Measurements from ENCODE around the gene DENND2C.
"Not testable (repeated sequence)": the region's sequence is repeated elsewhere in the genome, so short reads cannot be mapped to it uniquely, and the experiment has no call there.

DENND2C gene

GRCh38 chr1:114609026-114609425, 60.8 kb downstream of the DENND2C start:
- DNase-seq (ENCODE audit: low read depth in 3 of 3): no peak

- no peak for DNase-seq (ENCODE audit: low read depth in 3 of 3)
Observed at GRCh38 chr1:114607223-114607622, 62.6 kb downstream of the DENND2C start.

GRCh38 chr1:114597949-114598348, 71.9 kb downstream of the DENND2C start:
- DNase-seq (ENCODE audit: low read depth in 3 of 3): no peak

- no peak for DNase-seq (ENCODE audit: low read depth in 3 of 3)
Observed at GRCh38 chr1:114595602-114596001, 74.2 kb downstream of the DENND2C start.

GRCh38 chr1:114594046-114594445, 75.8 kb downstream of the DENND2C start:
- no peak for DNase-seq (ENCODE audit: low read depth in 3 of 3)

- DNase-seq (ENCODE audit: low read depth in 3 of 3): no peak
Observed at GRCh38 chr1:114589122-114589521, 80.7 kb downstream of the DENND2C start.

GRCh38 chr1:114588196-114588689, 81.6 kb downstream of the DENND2C start:
- no peak for DNase-seq (ENCODE audit: low read depth in 3 of 3)

- DNase-seq (ENCODE audit: low read depth in 3 of 3): no peak
Observed at GRCh38 chr1:114587203-114587991, 82.5 kb downstream of the DENND2C start.

GRCh38 chr1:114586513-114587047, 83.3 kb downstream of the DENND2C start:
- no peak for DNase-seq (ENCODE audit: low read depth in 3 of 3)

GRCh38 chr1:114585231-114585630, 84.6 kb downstream of the DENND2C start:
- no peak for DNase-seq (ENCODE audit: low read depth in 3 of 3)

- DNase-seq (ENCODE audit: low read depth in 3 of 3): peak; percentile 75 to 92 (median 88)
Observed at GRCh38 chr1:114581335-114582287, 88.2 kb downstream of the DENND2C start, which contains the start of gene BCAS2. Gene BCAS2, minus strand, starts transcription at chr1:114581615. Its CDS starts 24 bp downstream, at chr1:114581591.

- DNase-seq (ENCODE audit: low read depth in 3 of 3): no peak
Observed at GRCh38 chr1:114574365-114574764, 95.5 kb downstream of the DENND2C start.

- DNase-seq (ENCODE audit: low read depth in 3 of 3): no peak
Observed at GRCh38 chr1:114564141-114564540, 105.7 kb downstream of the DENND2C start.

- DNase-seq (ENCODE audit: low read depth in 3 of 3): not testable (repeated sequence)
Observed at GRCh38 chr1:114562978-114563510, 106.8 kb downstream of the DENND2C start.

GRCh38 chr1:114561333-114561732, 108.5 kb downstream of the DENND2C start:
- DNase-seq (ENCODE audit: low read depth in 3 of 3): no peak

- DNase-seq (ENCODE audit: low read depth in 3 of 3): no peak
Observed at GRCh38 chr1:114559356-114559755, 110.5 kb downstream of the DENND2C start.

- DNase-seq (ENCODE audit: low read depth in 3 of 3): no peak
Observed at GRCh38 chr1:114558544-114558943, 111.3 kb downstream of the DENND2C start.

GRCh38 chr1:114554577-114554976, 115.3 kb downstream of the DENND2C start:
- no peak for DNase-seq (ENCODE audit: low read depth in 3 of 3)

- no peak for DNase-seq (ENCODE audit: low read depth in 3 of 3)
Observed at GRCh38 chr1:114552106-114552639, 117.7 kb downstream of the DENND2C start.

GRCh38 chr1:114551400-114551799, 118.4 kb downstream of the DENND2C start:
- DNase-seq (ENCODE audit: low read depth in 3 of 3): no peak

GRCh38 chr1:114550336-114550735, 119.5 kb downstream of the DENND2C start:
- DNase-seq (ENCODE audit: low read depth in 3 of 3): no peak
